PFSK-1 (cell line): ENCODE measurements around the gene IZUMO1.

Experiments
- FOXP2 ChIP-seq: optimal IDR thresholded peaks from 2 replicates; pipeline ENCODE3; 2011; ENCODE audit warnings: borderline replicate concordance, control low read depth, inconsistent platforms; ENCODE audit not compliant: insufficient read depth; ENCODE audit errors: extremely low read length, extremely low read depth
- POLR2AphosphoS5 ChIP-seq: IDR thresholded peaks from 2 replicates; pipeline ENCODE4 v1.6.1; 2012; ENCODE audit warnings: low read depth, mild to moderate bottlenecking, control low read depth, low read length, moderate library complexity
- SIN3A ChIP-seq: IDR thresholded peaks from 2 replicates; pipeline ENCODE4 v1.6.1; 2012; ENCODE audit warnings: mild to moderate bottlenecking, low read length, moderate library complexity, borderline replicate concordance; ENCODE audit not compliant: insufficient read depth
- TAF1 ChIP-seq: IDR thresholded peaks from 2 replicates; pipeline ENCODE4 v1.6.1; 2012; ENCODE audit warnings: low read length, control low read depth, borderline replicate concordance; ENCODE audit not compliant: insufficient read depth
- TF ChIP-seq, protein P1 (sequence below), 2 experiments: IDR thresholded peaks; 2 replicates each; pipeline versions ENCODE4 v1.6.1 to v1.8.0; 2011 to 2012; ENCODE audit warnings: low read depth in 2 of 2, low read length in 2 of 2, control low read depth in 1 of 2, inconsistent platforms in 1 of 2, mild to moderate bottlenecking in 1 of 2, moderate library complexity in 1 of 2; ENCODE audit not compliant: insufficient read depth in 1 of 2

IZUMO1 gene

DNA sequence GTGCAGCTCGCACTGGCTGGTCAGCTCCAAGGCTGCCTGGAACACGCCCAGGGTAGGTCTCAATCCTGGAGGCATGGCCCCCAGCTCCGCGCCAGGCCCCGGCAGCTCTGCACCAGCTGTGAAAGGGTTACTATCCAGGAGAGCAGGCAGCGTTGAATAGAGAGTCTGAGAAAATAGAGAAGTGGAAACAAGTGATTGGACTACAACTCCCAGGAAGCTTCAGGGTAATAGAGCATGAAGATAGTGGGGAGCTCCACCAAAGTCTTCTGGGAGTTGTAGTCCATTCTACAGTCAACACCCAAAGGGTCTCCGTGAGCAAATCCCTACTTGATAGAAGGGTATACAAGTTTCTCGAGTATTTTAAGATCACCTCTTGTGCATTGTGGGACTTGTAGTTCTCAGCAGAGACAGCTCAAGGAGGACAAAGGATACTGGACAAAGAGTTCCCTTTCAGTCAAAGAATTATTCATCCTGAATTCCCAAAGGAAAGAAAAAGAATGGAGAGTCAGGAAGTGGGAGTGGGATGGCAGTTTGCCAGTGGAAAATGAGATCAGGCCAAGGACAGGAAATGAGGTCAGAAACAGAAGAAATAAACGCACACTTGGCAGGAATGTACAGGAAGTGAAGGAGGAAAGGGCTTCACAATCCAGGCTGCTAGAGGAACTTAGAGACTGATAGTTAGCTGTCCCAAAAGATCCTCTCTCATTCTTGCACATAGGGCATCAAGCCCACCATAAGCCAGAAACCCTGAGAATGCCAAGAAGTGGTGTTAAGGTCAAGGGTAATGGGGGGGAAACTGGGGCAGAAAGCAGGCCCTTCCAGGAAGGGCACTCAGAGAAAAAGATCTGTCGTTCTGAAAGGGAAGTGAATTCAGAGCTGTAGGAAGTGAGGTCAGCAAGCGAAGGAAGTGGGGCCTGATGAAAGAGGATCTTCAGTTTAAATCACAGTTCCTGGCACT lies 21.6 kb downstream of the IZUMO1 start:
- TF ChIP-seq, protein P1, sequence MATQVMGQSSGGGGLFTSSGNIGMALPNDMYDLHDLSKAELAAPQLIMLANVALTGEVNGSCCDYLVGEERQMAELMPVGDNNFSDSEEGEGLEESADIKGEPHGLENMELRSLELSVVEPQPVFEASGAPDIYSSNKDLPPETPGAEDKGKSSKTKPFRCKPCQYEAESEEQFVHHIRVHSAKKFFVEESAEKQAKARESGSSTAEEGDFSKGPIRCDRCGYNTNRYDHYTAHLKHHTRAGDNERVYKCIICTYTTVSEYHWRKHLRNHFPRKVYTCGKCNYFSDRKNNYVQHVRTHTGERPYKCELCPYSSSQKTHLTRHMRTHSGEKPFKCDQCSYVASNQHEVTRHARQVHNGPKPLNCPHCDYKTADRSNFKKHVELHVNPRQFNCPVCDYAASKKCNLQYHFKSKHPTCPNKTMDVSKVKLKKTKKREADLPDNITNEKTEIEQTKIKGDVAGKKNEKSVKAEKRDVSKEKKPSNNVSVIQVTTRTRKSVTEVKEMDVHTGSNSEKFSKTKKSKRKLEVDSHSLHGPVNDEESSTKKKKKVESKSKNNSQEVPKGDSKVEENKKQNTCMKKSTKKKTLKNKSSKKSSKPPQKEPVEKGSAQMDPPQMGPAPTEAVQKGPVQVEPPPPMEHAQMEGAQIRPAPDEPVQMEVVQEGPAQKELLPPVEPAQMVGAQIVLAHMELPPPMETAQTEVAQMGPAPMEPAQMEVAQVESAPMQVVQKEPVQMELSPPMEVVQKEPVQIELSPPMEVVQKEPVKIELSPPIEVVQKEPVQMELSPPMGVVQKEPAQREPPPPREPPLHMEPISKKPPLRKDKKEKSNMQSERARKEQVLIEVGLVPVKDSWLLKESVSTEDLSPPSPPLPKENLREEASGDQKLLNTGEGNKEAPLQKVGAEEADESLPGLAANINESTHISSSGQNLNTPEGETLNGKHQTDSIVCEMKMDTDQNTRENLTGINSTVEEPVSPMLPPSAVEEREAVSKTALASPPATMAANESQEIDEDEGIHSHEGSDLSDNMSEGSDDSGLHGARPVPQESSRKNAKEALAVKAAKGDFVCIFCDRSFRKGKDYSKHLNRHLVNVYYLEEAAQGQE (IDR thresholded peaks at IDR 0.05; ENCODE audit: insufficient read depth in 1 of 2, low read depth in 2 of 2, low read length in 2 of 2): 0 out of 4 replicates have a peak, but pooled peaks of 1 of the 2 experiments have one; percentile 42
- TF ChIP-seq SIN3A: no peak; the same call in 1 of the 2 replicates
- TF ChIP-seq POLR2AphosphoS5: 0 out of 2 replicates have a peak, but pooled peaks have one; percentile 60

DNA sequence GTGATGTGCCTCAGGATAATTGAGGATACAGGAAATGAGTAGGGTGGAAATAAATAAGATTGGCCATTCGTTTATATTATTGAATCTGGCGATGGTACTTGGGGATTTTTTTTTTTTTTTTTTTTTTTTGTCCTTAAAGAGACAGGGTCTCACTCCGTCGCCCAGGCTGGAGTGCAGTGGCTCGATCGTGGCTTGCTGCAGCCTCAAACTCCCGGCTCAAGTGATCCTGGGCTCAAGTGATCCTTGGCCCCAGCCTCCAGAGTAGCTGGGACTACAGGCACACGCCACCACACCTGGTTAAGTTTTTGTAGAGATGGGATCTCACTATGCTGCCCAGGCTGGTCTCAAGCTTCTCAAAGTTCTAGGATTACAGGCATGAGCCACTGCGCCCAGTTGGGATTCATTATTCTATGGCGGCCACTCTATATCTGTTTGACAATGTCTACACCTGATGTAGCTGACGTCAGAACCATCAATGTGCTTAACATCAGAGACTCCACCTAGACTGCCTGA lies 24.5 kb downstream of the IZUMO1 start:
- TF ChIP-seq, protein P1 (IDR thresholded peaks at IDR 0.05; ENCODE audit: insufficient read depth in 1 of 2, low read depth in 2 of 2, low read length in 2 of 2): no peak
- no peak for TF ChIP-seq POLR2AphosphoS5
- no peak for TF ChIP-seq FOXP2
- TF ChIP-seq SIN3A: no peak
- no peak for TF ChIP-seq TAF1

DNA sequence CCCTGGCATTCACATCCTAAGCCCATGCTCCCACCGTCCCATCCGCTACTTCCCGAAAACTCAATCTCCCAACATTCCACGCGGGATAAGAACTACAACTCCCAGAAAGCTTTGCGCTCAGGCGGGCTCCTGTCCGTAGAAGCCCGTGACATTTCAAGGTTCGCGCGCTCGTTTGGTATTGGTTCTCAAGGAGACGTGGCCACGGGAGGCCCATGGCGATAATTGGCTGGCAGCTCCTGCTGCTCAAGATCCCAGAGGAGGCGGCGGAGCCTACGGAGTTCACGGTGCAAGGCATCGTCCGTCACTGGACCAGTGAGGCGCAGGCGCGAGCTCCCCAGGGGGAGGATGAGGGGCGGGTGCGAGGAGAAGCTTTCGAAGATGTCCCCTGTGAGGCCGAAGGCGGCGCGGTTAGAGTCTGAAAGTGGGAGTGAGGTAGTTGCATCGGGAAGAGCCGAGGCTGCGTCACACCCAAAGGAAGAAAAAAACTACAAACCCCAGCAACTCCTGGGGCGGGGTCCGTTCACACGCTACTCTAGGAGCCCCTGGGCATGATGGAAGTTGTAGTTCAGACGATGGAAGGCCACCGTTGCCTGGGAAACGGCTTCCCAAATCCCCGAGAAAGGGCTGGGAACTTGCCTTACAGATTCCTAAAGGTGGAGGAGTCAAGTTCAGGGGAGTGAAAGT lies 26.0 kb downstream of the IZUMO1 start:
- TF ChIP-seq TAF1 (peak; percentile 28; the same call in 1 of the 2 replicates), FOXP2 (peak; percentile 21), POLR2AphosphoS5 (peak; percentile 50; the same call in 1 of the 2 replicates), SIN3A (0 out of 2 replicates have a peak, but pooled peaks have one; percentile 50)
- TF ChIP-seq, protein P1 (IDR thresholded peaks at IDR 0.05; ENCODE audit: insufficient read depth in 1 of 2, low read depth in 2 of 2, low read length in 2 of 2): peak in 1 of 2 experiments; percentile 36; a peak in 1 of 4 replicates

DNA sequence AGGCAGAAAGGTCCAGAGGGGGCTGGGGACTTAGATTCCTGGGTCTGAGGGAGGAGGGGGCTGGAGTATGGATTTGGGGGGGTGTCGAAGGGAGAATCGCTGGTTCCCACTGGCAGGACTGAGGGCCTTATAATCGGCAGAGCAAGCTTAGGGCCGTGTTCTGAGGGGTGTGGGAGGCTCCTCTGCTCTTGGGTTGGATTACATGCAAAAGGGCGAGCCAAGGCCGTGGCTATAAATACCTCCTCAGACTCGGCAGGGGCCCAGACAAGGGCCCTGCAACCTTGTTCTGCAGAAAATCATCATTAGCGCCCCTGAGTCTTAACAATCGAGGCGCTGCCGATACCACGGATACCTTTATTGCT lies 26.5 kb downstream of the IZUMO1 start:
- TF ChIP-seq, protein P1 (IDR thresholded peaks at IDR 0.05; ENCODE audit: insufficient read depth in 1 of 2, low read depth in 2 of 2, low read length in 2 of 2): no peak
- TF ChIP-seq TAF1 (no peak), FOXP2 (no peak), SIN3A (no peak), POLR2AphosphoS5 (no peak)
